Measurements from ENCODE around the gene DDX41. TPM values are rescaled to one million over a fixed set of nuclear protein-coding genes. Genes with fewer than 3 reads are reported as not detected.
"Not testable (repeated sequence)": the region's sequence is repeated elsewhere in the genome, so short reads cannot be mapped to it uniquely, and the experiment has no call there.

Gene DDX41
- total RNA-seq, 1 experiment from 2014 or later: 137 TPM

- Histone ChIP-seq H3K4me3 (ENCODE audit: low read depth, low read length) (no peak overlapping the region), H3K9me3 (no peaks in the 10 kb centered on the region), H3K36me3 (ENCODE audit: control insufficient read depth, insufficient read depth, low read length) (peaks cover 2% of the 10 kb centered on the region), H3K27me3 (replicated peaks; ENCODE audit: control insufficient read depth, insufficient read depth, low read length) (no peaks in the 10 kb centered on the region), H3K4me1 (peaks cover 8% of the 10 kb centered on the region)
- Mint-ChIP-seq H3K27me3 (ENCODE audit: insufficient read depth, unreplicated experiment) (no peaks in the 10 kb centered on the region), H3K36me3 (ENCODE audit: insufficient read depth, unreplicated experiment) (peaks cover 33% of the 10 kb centered on the region), H3K4me1 (ENCODE audit: low read depth, unreplicated experiment) (peaks cover 7% of the 10 kb centered on the region), H3K9me3 (ENCODE audit: unreplicated experiment) (no peaks in the 10 kb centered on the region), H3K27ac (ENCODE audit: unreplicated experiment) (no peak overlapping the region), H3K4me3 (ENCODE audit: unreplicated experiment) (no peak overlapping the region)
- CTCF ChIA-PET: interaction anchor here (0.7 kb wide), 1 partner anchor 35 kb away, joined by 3 read pairs; no protein-coding TSS in a partner anchor
- intact Hi-C loops (cut with micrococcal nuclease; ENCODE audit: unreplicated experiment): no loop called here
- TF ChIP-seq, protein P1, sequence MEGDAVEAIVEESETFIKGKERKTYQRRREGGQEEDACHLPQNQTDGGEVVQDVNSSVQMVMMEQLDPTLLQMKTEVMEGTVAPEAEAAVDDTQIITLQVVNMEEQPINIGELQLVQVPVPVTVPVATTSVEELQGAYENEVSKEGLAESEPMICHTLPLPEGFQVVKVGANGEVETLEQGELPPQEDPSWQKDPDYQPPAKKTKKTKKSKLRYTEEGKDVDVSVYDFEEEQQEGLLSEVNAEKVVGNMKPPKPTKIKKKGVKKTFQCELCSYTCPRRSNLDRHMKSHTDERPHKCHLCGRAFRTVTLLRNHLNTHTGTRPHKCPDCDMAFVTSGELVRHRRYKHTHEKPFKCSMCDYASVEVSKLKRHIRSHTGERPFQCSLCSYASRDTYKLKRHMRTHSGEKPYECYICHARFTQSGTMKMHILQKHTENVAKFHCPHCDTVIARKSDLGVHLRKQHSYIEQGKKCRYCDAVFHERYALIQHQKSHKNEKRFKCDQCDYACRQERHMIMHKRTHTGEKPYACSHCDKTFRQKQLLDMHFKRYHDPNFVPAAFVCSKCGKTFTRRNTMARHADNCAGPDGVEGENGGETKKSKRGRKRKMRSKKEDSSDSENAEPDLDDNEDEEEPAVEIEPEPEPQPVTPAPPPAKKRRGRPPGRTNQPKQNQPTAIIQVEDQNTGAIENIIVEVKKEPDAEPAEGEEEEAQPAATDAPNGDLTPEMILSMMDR (IDR thresholded peaks at IDR 0.05; ENCODE audit: insufficient read depth in 1 of 2, low read depth in 1 of 2, low read length in 1 of 2, severe bottlenecking in 1 of 2, unreplicated experiment in 1 of 2): no peak
- POLR2A ChIA-PET: no interaction called here
- DNase-seq: peak in 1 of 2 experiments; percentile 12
- no TSS peak for BruUV-seq (replicated peaks)
These were observed 18.4 kb upstream of the DDX41 start for GRCh38 chr5:177535125-177535524.

DNA sequence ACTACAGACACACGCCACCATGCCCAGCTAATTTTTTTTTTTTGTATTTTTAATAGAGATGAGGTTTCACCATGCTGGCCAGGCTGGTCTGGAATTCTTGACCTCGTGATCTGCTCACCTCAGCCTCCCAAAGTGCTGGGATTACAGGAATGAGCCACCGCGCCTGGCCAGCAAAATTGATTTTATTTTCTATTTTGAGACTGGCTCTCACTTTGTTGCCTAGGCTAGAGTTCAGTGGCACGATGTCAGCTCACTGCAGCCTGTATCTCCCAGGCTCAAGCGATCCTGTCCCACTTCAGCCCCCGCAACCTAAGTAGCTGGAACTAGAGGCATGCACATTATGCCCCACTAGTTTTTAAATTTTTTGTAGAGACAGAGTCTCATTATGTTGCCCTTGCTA, 17.7 kb upstream of the DDX41 start:
- H3K36me3 ChIP-seq (ENCODE audit: control insufficient read depth, insufficient read depth, low read length); H3K27me3 ChIP-seq (replicated peaks; ENCODE audit: control insufficient read depth, insufficient read depth, low read length); H3K4me1 ChIP-seq; H3K4me3 ChIP-seq (ENCODE audit: low read depth, low read length); POLR2A ChIA-PET; H3K27ac Mint-ChIP-seq (ENCODE audit: unreplicated experiment); BruUV-seq (replicated peaks); H3K27me3 Mint-ChIP-seq (ENCODE audit: insufficient read depth, unreplicated experiment); H3K4me3 Mint-ChIP-seq (ENCODE audit: unreplicated experiment); H3K4me1 Mint-ChIP-seq (ENCODE audit: low read depth, unreplicated experiment); intact Hi-C loops (cut with micrococcal nuclease; ENCODE audit: unreplicated experiment); H3K9me3 ChIP-seq; H3K9me3 Mint-ChIP-seq (ENCODE audit: unreplicated experiment): not testable (repeated sequence)
- peaks cover 34% of the 10 kb centered on the region for H3K36me3 Mint-ChIP-seq (ENCODE audit: insufficient read depth, unreplicated experiment)
- DNase-seq: peak in 1 of 2 experiments; percentile 3
- CTCF ChIA-PET: interaction anchor here (0.7 kb wide), 1 partner anchor 35 kb away, joined by 3 read pairs; no protein-coding TSS in a partner anchor

DNA sequence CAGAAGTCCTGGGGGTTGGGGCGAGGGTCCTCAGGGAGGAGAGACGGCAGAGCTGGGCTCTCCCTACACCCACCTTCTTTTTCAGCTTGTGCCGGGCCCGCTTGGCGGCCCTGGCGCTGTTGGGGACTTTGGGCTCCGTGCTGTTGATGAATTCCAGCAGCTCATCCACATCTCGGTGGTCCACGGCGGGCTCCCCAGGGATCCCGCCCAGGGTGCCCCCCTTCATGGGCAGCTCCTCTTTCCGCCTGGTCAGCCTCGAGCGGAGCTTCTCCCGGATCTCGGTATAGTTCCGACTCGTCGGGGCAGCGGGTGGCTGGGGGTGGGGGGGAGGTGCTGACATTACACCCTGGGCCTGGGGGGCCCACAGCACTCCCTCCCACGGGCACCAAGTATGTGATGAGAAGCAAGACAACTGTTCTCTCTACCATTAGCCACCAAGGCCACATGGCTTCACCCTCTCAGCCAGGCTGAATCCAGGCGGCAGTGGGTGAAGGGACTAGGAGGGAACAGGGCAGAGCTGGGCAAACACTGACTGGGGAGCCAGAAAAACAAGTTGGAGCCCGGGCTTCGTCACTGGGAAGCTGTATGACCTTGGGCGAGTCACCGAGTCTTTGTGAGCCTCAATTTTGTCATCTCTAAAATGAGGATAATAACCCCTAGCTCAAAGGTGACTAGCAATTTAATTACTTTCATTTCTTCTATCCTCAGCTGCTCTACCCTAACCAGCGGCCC, 14.6 kb upstream of the DDX41 start:
- Mint-ChIP-seq H3K27me3 (ENCODE audit: insufficient read depth, unreplicated experiment) (no peaks in the 10 kb centered on the region), H3K4me3 (ENCODE audit: unreplicated experiment) (no peak overlapping the region), H3K9me3 (ENCODE audit: unreplicated experiment) (no peaks in the 10 kb centered on the region), H3K36me3 (ENCODE audit: insufficient read depth, unreplicated experiment) (peaks cover 34% of the 10 kb centered on the region), H3K27ac (ENCODE audit: unreplicated experiment) (no peak overlapping the region), H3K4me1 (ENCODE audit: low read depth, unreplicated experiment) (no peaks in the 10 kb centered on the region)
- peak in 1 of 2 experiments; percentile 16 for DNase-seq
- Histone ChIP-seq H3K9me3 (no peaks in the 10 kb centered on the region), H3K36me3 (ENCODE audit: control insufficient read depth, insufficient read depth, low read length) (peaks cover 3% of the 10 kb centered on the region), H3K4me1 (no peaks in the 10 kb centered on the region), H3K27me3 (replicated peaks; ENCODE audit: control insufficient read depth, insufficient read depth, low read length) (no peaks in the 10 kb centered on the region), H3K4me3 (ENCODE audit: low read depth, low read length) (no peak overlapping the region)
- POLR2A ChIA-PET: no interaction called here
- CTCF ChIA-PET: no interaction called here
- BruUV-seq (replicated peaks): no TSS peak
- TF ChIP-seq, protein P1 (IDR thresholded peaks at IDR 0.05; ENCODE audit: insufficient read depth in 1 of 2, low read depth in 1 of 2, low read length in 1 of 2, severe bottlenecking in 1 of 2, unreplicated experiment in 1 of 2): no peak
- intact Hi-C loops (cut with micrococcal nuclease; ENCODE audit: unreplicated experiment): no loop called here

Measured in Caco-2 (cell line).